H9 (cell line): Measurements from ENCODE around the gene PPFIBP2. TPM values are rescaled to one million over a fixed set of nuclear protein-coding genes. Genes with fewer than 3 reads are reported as not detected.

Experiments
- DNase-seq: peaks from one replicate; pipeline ENCODE4 v3.0.0-alpha.2; 2017
- H2AFZ ChIP-seq: one replicate; pipeline ENCODE4 v1.6.1; 2013; ENCODE audit warnings: mild to moderate bottlenecking, low read length, control low read depth, moderate library complexity
- H2AK5ac ChIP-seq: 2 replicates; pipeline ENCODE4 v1.6.1; 2013; ENCODE audit warnings: low read length, control low read depth, mixed read lengths; ENCODE audit not compliant: insufficient read length
- H2BK120ac ChIP-seq: one replicate; pipeline ENCODE4 v1.6.1; 2013; ENCODE audit warnings: low read depth, mild to moderate bottlenecking, low read length, control low read depth, inconsistent platforms; ENCODE audit not compliant: poor library complexity, severe bottlenecking
- H2BK12ac ChIP-seq: 2 replicates; pipeline ENCODE4 v1.6.1; 2013; ENCODE audit warnings: low read length, control low read depth, mixed read lengths, low read depth; ENCODE audit not compliant: insufficient read length
- H2BK15ac ChIP-seq: 2 replicates; pipeline ENCODE4 v1.6.1; 2013; ENCODE audit warnings: low read depth, low read length, control low read depth
- H2BK20ac ChIP-seq: one replicate; pipeline ENCODE4 v1.6.1; 2013; ENCODE audit warnings: low read depth, mild to moderate bottlenecking, low read length, control low read depth, inconsistent platforms; ENCODE audit not compliant: poor library complexity, severe bottlenecking
- H2BK5ac ChIP-seq: 2 replicates; pipeline ENCODE4 v1.6.1; 2013; ENCODE audit warnings: low read length, control low read depth, mixed read lengths; ENCODE audit not compliant: insufficient read length
- H3K14ac ChIP-seq: 2 replicates; pipeline ENCODE4 v1.6.1; 2013; ENCODE audit warnings: low read length, control low read depth; ENCODE audit not compliant: insufficient read depth
- H3K18ac ChIP-seq: 2 replicates; pipeline ENCODE4 v1.6.1; 2013; ENCODE audit warnings: low read depth, mild to moderate bottlenecking, mixed read lengths, low read length, control low read depth; ENCODE audit not compliant: insufficient read length
- H3K23ac ChIP-seq: 2 replicates; pipeline ENCODE4 v1.6.1; 2013; ENCODE audit warnings: low read length, control low read depth, mixed read lengths, low read depth; ENCODE audit not compliant: insufficient read length
- H3K23me2 ChIP-seq: 2 replicates; pipeline ENCODE4 v1.6.1; 2013; ENCODE audit warnings: low read depth, mild to moderate bottlenecking, mixed read lengths, low read length, control low read depth; ENCODE audit not compliant: insufficient read length, poor library complexity, severe bottlenecking
- H3K27ac ChIP-seq: 2 replicates; pipeline ENCODE4 v1.5.1; 2013; ENCODE audit warnings: low read length, control low read depth, mixed read lengths, low read depth; ENCODE audit not compliant: insufficient read length
- H3K27me3 ChIP-seq: 2 replicates; pipeline ENCODE4 v1.6.1; 2013; ENCODE audit warnings: low read length, control low read depth, inconsistent platforms; ENCODE audit not compliant: insufficient read depth
- H3K4ac ChIP-seq: 2 replicates; pipeline ENCODE4 v1.6.1; 2013; ENCODE audit warnings: low read depth, mild to moderate bottlenecking, control low read depth, inconsistent platforms, low read length, moderate library complexity
- H3K4me1 ChIP-seq: 2 replicates; pipeline ENCODE4 v1.6.1; 2013; ENCODE audit warnings: low read length, control low read depth, inconsistent platforms; ENCODE audit not compliant: insufficient read depth
- H3K4me2 ChIP-seq: 2 replicates; pipeline ENCODE4 v1.6.1; 2013; ENCODE audit warnings: low read length, control low read depth, mixed read lengths; ENCODE audit not compliant: insufficient read length, insufficient read depth
- H3K56ac ChIP-seq: 2 replicates; pipeline ENCODE4 v1.6.1; 2013; ENCODE audit warnings: low read depth, mild to moderate bottlenecking, mixed read lengths, low read length, control low read depth; ENCODE audit not compliant: insufficient read length
- H3K79me1 ChIP-seq: 2 replicates; pipeline ENCODE4 v1.6.1; 2013; ENCODE audit warnings: low read depth, mild to moderate bottlenecking, moderate library complexity, low read length, control low read depth, inconsistent platforms; ENCODE audit not compliant: insufficient read depth, poor library complexity, severe bottlenecking
- H3K79me2 ChIP-seq: 2 replicates; pipeline ENCODE4 v1.6.1; 2013; ENCODE audit warnings: low read length, control low read depth, inconsistent platforms; ENCODE audit not compliant: insufficient read depth
- H3K9ac ChIP-seq: 2 replicates; pipeline ENCODE4 v1.6.1; 2013; ENCODE audit warnings: low read length, control low read depth, mixed read lengths; ENCODE audit not compliant: insufficient read length; ENCODE audit errors: extremely low read depth
- H3K9me3 ChIP-seq: one replicate; pipeline ENCODE4 v1.6.1; 2013; ENCODE audit warnings: low read depth, low read length, inconsistent platforms; ENCODE audit not compliant: control insufficient read depth
- H3T11ph ChIP-seq: one replicate; pipeline ENCODE4 v1.6.1; 2013; ENCODE audit warnings: mild to moderate bottlenecking, low read length, control low read depth, inconsistent platforms
- H4K20me1 ChIP-seq: one replicate; pipeline ENCODE4 v1.6.1; 2013; ENCODE audit not compliant: control insufficient read depth, insufficient read length, insufficient read depth
- H4K5ac ChIP-seq: 2 replicates; pipeline ENCODE4 v1.6.1; 2013; ENCODE audit warnings: low read depth, mild to moderate bottlenecking, mixed read lengths, low read length, control low read depth; ENCODE audit not compliant: insufficient read length
- H4K8ac ChIP-seq: replicated peaks from 2 replicates; pipeline ENCODE4 v1.6.1; 2013; ENCODE audit warnings: low read length, control low read depth, mixed read lengths, low read depth; ENCODE audit not compliant: insufficient read length
- H4K91ac ChIP-seq: 2 replicates; pipeline ENCODE4 v1.6.1; 2013; ENCODE audit warnings: low read depth, mild to moderate bottlenecking, moderate library complexity, mixed read lengths, low read length, control low read depth; ENCODE audit not compliant: insufficient read length
- H3K27ac Mint-ChIP-seq, 3 experiments: 2 replicates in 2 of 3; 3 replicates in 1 of 3; pipeline ENCODE4 v1.8.0; 2020 to 2021; ENCODE audit warnings: mixed read lengths in 3 of 3, mild to moderate bottlenecking in 1 of 3, moderate library complexity in 1 of 3
- H3K27me3 Mint-ChIP-seq: 2 replicates; pipeline ENCODE4 v1.8.0; 2021; ENCODE audit warnings: low read depth, mild to moderate bottlenecking, moderate library complexity, mixed read lengths
- H3K36me3 Mint-ChIP-seq, 3 experiments: 2 replicates in 2 of 3; 3 replicates in 1 of 3; pipeline ENCODE4 v1.8.0; 2020 to 2021; ENCODE audit warnings: low read depth in 3 of 3, mixed read lengths in 3 of 3; ENCODE audit not compliant: insufficient read depth in 1 of 3
- H3K4me1 Mint-ChIP-seq, 2 experiments: 2 replicates each; pipeline ENCODE4 v1.8.0; 2020; ENCODE audit warnings: mixed read lengths in 2 of 2
- H3K4me3 Mint-ChIP-seq, 2 experiments: 2 replicates in 1 of 2; 3 replicates in 1 of 2; pipeline ENCODE4 v1.8.0; 2020 to 2021; ENCODE audit warnings: mild to moderate bottlenecking in 2 of 2, mixed read lengths in 2 of 2, moderate library complexity in 1 of 2
- H3K9me3 Mint-ChIP-seq, 2 experiments: 2 replicates in 1 of 2; 3 replicates in 1 of 2; pipeline ENCODE4 v1.8.0; 2020; ENCODE audit warnings: mild to moderate bottlenecking in 2 of 2, mixed read lengths in 2 of 2, moderate library complexity in 1 of 2
- WGBS: extraction: QIAGEN DNeasy Blood & Tissue Kit; methylation state at CpG from one replicate; pipeline ENCODE4 v1.1.7; 2013; ENCODE audit warnings: missing lambda C conversion rate, low lambda C conversion rate, mixed read lengths; ENCODE audit not compliant: insufficient read length; ENCODE audit errors: extremely low coverage; 5-methylcytosine and 5-hydroxymethylcytosine counted together
- total RNA-seq: library from RNA; stranded (reverse); gene quantifications from 2 replicates; pipeline ENCODE4 v1.2.1, GENCODE V29; 2021
- TF ChIP-seq, protein P1 (sequence below): fragments of 200-600 bp; sonication (generic); conservative IDR thresholded peaks from 3 replicates; pipeline ENCODE4 v1.8.0; 2021; ENCODE audit warnings: antibody characterized with exemption, mild to moderate bottlenecking

PPFIBP2 gene
- total RNA-seq, 1 experiment from 2014 or later: 8.3 TPM

DNA sequence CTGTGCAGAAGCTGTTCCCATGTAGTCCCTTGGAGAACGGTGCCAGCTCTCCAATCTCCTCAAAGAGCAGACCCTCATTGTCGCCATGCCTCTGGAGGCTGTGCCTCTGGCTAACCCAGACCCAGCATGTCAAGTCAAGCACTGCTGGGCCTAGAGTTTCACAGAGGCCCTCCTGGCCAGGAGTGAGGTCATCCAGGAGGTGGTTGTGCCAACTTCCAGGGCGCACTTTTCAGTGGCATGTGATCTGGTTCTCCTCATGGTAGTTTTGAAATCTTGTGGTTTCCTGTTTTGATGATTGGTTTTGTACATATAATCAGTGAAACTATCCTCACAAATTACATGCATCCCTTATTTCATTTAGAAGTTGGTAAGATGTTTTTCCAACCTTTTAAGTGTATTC is 78.9 kb downstream of the PPFIBP2 start:
- no peak overlapping the region for H2BK120ac ChIP-seq
- Mint-ChIP-seq H3K27ac (0 out of 7 replicates have a peak overlapping the region, but pooled peaks of 1 of the 3 experiments have one; percentile 67), H3K4me1 (peaks cover 50 to 58% of the 10 kb centered on the region in 2 experiments), H3K27me3 (no peaks in the 10 kb centered on the region), H3K9me3 (no peaks in the 10 kb centered on the region), H3K36me3 (peaks cover 0 to 8% (median 0%) of the 10 kb centered on the region in 3 experiments; a peak in 4 of 7 replicates), H3K4me3 (no peak overlapping the region)
- H4K91ac ChIP-seq: no peak overlapping the region
- no peak for DNase-seq
- H3K9me3 ChIP-seq: no peaks in the 10 kb centered on the region
- WGBS: no CpG with 5 or more reads among the region's 3 CpGs
- no peaks in the 10 kb centered on the region for H3K23me2 ChIP-seq
- H3K27ac ChIP-seq: no peak overlapping the region
- H2AK5ac ChIP-seq: no peak overlapping the region
- no peak overlapping the region for H3K56ac ChIP-seq
- H2BK5ac ChIP-seq: no peak overlapping the region
- no peak overlapping the region for H4K8ac ChIP-seq
- H4K20me1 ChIP-seq: no peaks in the 10 kb centered on the region
- no peaks in the 10 kb centered on the region for H3K27me3 ChIP-seq
- no peaks in the 10 kb centered on the region for H3K79me2 ChIP-seq
- no peak overlapping the region for H2BK12ac ChIP-seq
- no peak overlapping the region for H4K5ac ChIP-seq
- H3T11ph ChIP-seq: no peak overlapping the region
- H3K4me2 ChIP-seq: no peak overlapping the region
- H2BK20ac ChIP-seq: no peak overlapping the region
- no peak overlapping the region for H3K18ac ChIP-seq
- H3K79me1 ChIP-seq: no peaks in the 10 kb centered on the region
- H3K4me1 ChIP-seq: peaks cover 4% of the 10 kb centered on the region; the same call in 1 of the 2 replicates
- no peak overlapping the region for H2AFZ ChIP-seq
- no peak overlapping the region for H3K14ac ChIP-seq
- no peak overlapping the region for H3K23ac ChIP-seq
- no peak overlapping the region for H3K9ac ChIP-seq
- no peak overlapping the region for H2BK15ac ChIP-seq
- TF ChIP-seq, protein P1, sequence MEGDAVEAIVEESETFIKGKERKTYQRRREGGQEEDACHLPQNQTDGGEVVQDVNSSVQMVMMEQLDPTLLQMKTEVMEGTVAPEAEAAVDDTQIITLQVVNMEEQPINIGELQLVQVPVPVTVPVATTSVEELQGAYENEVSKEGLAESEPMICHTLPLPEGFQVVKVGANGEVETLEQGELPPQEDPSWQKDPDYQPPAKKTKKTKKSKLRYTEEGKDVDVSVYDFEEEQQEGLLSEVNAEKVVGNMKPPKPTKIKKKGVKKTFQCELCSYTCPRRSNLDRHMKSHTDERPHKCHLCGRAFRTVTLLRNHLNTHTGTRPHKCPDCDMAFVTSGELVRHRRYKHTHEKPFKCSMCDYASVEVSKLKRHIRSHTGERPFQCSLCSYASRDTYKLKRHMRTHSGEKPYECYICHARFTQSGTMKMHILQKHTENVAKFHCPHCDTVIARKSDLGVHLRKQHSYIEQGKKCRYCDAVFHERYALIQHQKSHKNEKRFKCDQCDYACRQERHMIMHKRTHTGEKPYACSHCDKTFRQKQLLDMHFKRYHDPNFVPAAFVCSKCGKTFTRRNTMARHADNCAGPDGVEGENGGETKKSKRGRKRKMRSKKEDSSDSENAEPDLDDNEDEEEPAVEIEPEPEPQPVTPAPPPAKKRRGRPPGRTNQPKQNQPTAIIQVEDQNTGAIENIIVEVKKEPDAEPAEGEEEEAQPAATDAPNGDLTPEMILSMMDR: no peak
- no peak overlapping the region for H3K4ac ChIP-seq
